Measurements from ENCODE around the gene DDX56.

- TF ChIP-seq CTCF (IDR thresholded peaks at IDR 0.05) = no peak
- no peak for TF ChIP-seq EP300 (IDR thresholded peaks at IDR 0.05)
Measured at GRCh38 chr7:44608916-44609648, 35.4 kb upstream of the DDX56 start.
